ENCODE measurements around the gene OSBPL9.

DNA sequence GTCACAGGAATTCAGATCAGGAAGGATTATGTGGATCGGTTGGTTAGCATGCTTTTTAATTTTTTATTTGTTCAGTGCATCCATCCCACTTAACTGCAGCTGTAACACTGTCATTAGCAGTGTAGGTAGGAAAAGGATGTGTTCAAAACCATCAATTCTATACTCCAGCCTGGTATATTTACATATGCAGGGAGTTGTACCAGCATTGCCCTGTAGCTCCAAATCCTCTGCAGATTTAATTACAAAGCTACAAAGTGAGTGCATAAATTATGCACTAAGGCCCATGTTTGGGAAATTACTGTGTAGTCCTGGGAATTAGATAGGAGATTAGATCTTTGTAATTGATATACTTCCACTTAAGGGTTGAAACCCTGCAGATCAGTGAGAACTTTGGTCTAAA, 15.9 kb upstream of the OSBPL9 start:
- TF ChIP-seq, protein P1, sequence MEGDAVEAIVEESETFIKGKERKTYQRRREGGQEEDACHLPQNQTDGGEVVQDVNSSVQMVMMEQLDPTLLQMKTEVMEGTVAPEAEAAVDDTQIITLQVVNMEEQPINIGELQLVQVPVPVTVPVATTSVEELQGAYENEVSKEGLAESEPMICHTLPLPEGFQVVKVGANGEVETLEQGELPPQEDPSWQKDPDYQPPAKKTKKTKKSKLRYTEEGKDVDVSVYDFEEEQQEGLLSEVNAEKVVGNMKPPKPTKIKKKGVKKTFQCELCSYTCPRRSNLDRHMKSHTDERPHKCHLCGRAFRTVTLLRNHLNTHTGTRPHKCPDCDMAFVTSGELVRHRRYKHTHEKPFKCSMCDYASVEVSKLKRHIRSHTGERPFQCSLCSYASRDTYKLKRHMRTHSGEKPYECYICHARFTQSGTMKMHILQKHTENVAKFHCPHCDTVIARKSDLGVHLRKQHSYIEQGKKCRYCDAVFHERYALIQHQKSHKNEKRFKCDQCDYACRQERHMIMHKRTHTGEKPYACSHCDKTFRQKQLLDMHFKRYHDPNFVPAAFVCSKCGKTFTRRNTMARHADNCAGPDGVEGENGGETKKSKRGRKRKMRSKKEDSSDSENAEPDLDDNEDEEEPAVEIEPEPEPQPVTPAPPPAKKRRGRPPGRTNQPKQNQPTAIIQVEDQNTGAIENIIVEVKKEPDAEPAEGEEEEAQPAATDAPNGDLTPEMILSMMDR (IDR thresholded peaks at IDR 0.05 in 4 of 5, conservative IDR thresholded peaks at IDR 0.05 in 1 of 5), result no peak
- TF ChIP-seq POLR2A (IDR thresholded peaks at IDR 0.05), result no peak
